ENCODE measurements around the gene CEPT1.
A peak's percentile ranks its signal among the peaks of the same experiment; 100 is the strongest.
"Not testable (repeated sequence)": the region's sequence is repeated elsewhere in the genome, so short reads cannot be mapped to it uniquely, and the experiment has no call there.

Gene CEPT1

DNA sequence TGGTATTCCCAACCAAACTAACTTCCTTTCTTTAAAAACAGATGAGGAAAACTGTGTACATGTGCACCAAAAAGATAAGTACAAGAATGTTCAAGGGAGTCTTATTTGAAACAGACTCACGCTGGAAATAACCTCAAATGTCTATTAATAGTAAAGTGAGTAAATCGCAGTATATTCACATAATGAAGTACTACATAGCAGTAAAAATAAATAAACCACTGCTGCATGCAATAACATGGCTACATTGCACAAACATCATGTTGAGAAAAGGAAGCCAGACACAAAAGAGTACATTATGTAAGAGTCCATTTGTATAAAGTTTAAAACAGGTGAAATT lies 65.7 kb downstream of the CEPT1 start:
- no peak for DNase-seq

DNA sequence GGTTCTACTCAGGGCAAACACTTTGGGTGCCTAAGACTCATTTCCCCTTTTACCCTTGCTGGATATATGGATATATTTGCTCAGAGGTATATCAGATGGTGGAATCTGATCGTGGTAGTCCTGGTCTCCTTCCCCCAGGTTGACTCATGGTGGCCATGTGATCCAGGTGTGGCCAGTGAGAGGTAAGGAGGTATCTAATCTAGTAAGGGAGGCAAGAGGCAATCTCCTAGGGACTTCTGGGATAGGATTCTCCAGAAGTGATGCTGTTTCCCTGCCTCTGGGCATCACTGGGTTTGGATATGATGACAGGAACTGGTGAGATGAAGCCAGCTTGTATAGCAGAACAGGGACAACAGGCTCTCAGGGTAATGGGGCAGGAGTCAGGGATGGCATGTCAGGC lies 68.9 kb downstream of the CEPT1 start:
- DNase-seq = no peak

DNA sequence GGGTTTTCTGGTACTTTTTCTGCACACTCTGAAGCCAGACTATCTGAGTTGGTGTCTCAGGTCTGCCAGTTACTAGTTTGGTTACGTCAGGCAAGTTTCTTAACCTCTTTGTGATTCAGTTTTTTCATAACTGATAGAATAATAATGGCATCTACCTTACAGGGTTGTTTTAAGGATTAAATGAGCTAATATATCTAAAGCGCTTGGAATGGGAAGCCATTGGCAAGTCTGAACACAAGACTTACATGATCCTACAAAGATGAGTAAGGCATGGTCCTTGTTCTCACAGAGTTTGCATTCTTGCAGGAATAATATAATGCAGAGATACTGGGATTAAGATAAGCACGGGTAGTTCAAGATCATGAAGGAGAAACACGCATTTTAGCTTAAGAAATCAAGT lies 69.6 kb downstream of the CEPT1 start:
- DNase-seq = no peak

DNA sequence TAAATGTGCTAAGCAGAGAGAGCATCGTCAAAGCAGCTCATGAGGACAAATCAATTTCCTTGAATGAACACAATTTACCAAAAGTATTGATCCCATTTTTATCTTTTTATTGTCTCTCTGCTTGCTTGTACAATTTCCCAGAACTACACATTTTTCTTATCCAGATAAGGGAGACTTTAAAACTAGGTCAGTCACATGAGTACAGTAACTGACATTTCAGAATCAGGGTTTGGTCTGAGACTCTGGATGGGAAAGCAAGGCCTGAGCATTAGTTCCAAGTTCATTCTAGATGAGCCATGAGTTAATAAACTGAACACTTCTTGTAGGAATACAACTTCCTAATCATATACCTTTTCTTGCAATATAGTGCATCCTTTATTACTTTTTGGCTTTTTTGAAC lies 71.9 kb downstream of the CEPT1 start:
- DNase-seq = no peak

DNA sequence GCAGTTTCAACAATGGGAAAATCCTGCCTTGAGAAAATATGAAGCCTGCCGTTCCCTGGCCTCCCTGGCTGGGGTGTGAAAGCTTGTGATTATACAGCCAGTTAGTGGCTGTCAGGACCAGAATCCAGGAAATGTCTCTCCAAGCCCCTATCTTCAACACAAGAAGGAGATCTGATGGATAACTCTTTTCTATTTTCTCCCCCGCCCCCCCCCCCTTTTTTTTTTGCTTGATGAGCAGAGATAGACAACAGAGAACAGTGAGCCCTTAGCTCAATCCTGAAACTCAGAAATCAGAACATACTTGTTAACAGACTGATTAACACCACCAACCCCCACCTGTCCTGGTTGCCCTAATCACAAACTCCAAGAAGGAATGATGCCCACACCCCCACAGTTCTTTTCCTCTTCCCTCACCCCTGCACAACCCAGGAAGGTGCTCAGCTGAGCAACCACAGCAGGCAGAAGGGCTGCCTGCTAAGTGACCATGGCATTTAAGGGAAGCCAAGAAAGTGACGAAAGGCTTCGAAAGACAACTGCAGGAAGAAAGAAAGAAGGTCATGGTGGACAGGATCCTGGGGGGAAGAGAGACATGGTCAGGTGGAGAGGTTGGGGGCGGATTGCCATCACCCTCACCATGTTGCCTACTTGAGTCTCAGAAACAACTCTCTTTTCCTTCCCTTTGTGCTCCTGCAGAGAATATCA lies 72.8 kb downstream of the CEPT1 start:
- DNase-seq = no peak

DNA sequence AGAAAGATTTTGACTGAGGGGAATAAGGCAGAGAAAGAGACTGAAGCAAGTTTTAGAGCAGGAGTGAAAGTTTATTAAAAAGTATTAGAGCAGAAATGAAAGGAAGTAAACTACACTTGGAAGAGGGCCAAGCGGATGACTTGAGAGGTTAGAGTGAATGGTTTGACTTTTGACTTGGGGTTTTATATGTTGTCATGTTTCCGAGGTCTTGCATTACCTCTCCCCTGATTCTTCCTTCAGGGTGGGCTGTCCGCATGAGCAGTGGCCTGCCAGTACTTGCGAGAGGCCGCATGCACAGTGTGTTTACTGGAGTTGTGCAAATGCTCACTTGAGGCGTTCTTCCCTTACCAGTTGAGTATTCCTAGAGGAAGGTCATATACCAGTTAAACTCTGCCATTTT lies 73.4 kb downstream of the CEPT1 start:
- no peak for DNase-seq

DNA sequence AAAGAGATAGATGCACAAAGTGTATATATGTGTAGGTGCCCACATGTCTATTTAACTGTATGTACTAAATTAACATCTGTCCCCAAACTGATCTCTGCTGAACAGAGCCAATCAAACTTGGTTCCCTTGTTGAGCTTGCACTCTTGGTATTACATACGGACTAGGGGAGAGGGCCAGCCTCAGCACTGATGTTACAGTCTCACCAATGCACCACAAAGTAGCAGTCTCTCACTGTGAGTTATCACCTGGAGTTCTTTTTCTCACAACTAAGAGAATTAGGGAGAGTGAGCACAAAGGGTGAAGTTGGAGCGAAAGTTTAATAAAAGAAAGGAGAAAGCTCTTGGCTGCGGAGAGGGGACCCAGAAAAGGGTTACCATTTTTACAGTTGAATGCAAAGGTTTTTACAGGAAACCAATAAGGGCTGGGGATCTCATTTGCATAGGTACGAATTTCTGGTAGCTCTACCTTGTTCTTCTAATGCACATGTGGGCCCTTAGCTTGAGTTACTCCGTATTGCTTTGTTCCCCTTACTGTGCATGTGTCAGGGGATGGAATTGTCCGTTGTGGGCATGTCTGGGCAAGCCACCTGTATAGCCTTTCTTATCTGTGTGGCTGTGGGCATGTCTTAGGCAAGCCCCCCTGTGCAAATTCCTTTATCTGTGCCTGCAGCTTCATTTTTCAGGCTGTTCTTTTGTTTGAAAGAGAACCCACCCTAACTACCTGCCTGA lies 74.2 kb downstream of the CEPT1 start:
- DNase-seq = no peak

DNA sequence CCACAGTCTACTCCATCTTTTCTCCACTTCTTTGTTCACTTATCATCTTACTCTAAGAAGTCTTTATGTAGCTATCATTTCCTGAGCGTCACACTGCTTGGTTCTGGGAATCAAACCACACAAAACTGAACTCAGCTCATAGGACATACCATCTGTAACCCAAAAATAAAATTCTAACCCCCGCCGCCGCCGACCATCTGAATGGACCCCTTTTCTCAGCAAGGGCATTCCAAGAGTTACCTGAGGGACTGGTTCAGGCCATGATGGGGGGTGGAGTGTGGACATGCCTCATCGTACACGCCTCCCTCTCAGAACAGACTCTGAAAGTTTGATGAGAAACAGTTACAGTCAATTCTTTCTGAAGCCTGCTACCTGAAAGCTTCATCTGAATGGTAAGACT lies 74.9 kb downstream of the CEPT1 start:
- no peak for DNase-seq

DNA sequence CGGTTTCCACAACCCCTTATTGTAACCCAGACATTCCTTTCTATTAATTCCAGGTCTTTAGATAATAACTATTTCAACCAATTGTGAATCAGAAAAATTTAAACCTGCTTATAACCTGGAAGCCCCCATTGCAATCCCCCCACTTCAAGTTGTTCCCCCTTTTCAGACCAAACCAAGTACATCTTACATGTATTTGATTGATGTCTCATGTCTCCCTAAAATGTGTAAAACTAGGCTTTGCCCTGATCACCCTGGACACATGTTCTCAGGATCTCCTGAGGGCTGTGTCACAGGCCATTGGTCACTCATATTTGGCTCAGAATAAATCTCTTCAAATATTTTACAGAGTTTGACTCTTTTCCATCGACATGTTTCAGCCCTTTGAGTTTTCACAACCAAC lies 75.3 kb downstream of the CEPT1 start:
- not testable (repeated sequence) for DNase-seq

DNA sequence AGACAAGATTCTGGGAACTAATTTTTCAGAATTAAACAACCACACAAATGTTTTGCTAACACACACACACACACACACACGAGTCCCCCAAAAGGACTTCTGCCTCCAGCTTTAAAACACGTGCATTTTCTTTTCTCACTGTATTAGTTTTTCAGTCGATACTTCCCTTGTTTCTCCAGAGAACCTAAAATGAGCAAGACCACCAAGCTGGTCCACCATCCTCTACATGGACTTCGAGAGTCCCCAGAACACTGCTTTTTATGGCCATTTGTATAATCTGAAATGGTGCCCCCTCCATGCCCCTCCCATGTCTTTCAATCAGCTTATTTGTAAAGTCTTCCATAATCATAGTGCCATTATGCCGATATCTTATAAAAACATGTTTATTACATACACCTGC lies 76.7 kb downstream of the CEPT1 start:
- DNase-seq = no peak

DNA sequence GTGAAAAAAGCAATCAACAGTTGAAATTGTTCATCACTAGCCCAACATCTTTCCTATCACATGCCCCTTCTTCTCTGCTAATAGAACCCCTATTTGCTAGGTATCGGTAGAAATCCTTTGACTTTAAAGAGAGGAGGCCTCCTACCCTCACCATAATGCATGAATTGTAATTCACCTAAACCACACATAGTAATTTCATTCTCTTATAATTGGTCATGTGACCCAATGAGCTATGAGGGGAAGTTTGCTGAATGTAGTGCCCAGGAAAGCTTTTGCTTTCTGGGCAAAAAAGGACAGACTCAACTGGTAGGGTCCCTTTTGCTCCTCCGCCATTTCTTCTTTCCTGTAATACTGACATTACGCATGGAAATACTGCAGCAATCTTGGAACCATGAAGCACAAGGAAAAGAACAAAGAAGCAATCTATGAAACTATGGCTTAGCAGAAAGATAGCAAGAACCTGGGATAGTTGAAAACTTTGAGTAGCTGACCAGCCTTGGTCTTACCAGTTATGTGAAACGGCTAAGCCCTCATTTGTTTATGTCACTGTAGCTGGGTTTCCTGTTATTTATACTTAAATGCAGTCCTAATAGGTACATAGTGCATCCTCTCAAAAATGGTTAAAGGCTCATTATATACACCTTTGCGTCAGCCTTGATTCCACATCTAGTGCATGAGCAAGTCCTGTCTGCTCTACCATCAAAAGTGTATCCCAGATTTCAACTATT lies 77.3 kb downstream of the CEPT1 start:
- DNase-seq = no peak

DNA sequence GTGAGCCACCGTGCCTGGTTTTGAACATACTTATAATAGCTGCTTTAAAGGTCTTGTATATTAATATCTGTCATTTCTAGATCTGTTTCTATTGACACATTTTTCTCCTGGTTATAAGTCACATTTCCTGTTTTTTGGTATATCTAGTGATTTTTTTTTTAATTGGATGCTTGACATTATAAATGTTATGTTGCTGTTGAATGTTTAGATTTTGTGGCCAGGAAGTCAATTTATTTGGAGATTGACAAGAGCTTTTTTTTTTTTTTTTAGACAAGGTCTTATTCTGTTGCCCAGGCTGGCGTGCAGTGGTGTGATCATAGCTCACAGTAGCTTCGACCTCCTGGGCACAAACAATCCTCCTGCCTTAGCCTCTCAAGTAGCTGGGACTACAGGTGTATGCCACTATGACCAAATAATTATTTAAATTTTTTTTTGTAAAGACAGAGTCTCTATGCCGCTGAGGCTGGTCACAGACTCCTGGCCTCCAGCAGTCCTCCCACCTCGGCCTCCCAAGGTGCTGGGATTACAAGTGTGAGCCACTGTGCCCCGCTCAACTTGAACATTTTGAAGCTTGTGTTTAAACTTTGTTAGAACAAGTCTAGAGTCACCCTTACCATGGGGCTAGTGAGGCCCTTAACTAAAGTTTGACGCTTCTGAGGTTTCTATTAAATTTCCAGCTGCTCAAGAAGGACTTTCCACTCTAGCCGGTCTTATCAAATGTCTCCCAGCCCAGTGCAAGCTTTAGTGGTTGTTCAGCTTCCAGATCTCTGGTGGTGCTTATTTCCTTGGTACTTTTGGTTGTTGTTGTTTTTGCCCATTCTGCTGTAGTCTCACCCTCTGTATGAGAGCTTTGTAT lies 78.9 kb downstream of the CEPT1 start:
- DNase-seq = no peak

DNA sequence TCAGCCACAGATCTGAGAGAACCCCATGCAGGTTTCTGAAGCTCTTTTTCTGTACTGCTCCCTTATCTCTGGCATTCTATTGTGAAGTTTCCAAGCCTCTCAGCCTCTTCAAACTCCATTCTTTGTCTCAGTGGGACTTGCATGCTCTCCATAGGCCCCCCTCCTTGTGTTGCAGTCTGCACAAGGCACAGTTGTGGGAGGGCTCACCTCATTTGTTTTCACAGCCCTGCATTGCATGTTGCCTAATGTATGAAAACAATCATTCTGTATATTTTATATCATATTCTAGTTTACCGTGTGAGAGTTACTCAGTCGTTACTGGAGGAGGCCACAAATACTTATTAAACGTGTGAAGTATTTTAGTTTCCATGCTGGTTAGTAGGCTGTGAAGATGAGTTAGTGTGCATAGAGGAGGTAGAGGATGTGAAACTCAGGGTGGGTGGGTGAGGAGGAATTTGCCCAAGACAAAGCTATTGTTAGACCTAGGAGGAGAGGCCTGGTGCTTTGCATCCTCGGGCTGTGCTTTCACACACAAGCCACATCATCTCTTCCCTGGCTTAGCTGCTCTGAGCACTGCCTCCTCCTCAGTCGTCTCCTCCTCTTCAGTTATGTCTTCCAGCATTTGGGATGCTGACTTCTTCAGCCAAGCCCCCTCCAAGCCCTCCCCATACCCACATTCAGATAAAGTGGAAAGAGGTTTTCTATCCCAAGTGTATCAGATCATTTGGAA lies 79.7 kb downstream of the CEPT1 start:
- DNase-seq = peak in 4 of 56 donors; percentile 7 to 18 (median 10)

DNA sequence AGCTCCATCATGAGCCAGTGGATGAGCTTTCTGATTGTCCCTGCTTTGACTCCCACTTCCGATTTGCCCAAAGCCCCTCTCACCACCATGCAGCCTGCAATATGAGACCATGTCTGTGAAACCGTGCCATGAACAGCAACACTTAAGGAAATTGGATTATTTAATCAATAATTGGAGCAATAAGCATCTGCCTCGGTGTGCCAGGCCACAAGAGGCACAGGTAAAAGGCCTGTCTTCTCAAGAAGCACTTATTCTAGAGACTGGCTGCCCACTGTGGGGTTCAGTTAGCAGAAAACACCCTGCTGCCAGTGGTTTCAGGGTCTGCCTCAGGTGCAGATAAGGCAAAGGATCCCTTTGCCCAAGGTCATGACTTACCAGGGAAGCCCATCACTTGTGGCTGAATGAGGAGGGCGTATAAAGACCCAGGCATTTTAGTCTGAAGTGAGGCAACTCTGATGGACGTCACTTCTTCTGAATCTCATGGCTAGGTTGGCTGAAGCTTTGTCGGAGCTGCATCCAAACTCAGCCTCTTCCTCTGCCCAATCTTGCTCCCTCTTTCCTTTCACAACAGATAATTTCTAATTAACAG lies 80.4 kb downstream of the CEPT1 start:
- DNase-seq = no peak

DNA sequence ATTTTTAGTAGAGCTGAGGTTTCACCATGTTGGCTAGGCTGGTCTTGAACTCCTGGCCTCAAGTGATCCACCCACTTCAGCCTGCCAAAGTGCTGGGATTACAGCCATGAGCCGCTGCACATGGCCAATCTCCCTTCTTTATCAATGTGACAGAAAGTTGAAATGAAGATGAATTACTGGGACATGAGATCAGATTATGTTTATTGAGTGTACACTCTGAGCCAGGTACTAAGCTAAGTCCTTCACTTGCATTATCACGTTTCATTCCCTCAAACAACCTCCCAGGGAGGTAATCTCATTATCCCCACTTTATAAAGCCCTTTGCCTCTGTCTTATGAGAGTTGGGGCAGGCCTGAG lies 81.2 kb downstream of the CEPT1 start:
- no peak for DNase-seq

DNA sequence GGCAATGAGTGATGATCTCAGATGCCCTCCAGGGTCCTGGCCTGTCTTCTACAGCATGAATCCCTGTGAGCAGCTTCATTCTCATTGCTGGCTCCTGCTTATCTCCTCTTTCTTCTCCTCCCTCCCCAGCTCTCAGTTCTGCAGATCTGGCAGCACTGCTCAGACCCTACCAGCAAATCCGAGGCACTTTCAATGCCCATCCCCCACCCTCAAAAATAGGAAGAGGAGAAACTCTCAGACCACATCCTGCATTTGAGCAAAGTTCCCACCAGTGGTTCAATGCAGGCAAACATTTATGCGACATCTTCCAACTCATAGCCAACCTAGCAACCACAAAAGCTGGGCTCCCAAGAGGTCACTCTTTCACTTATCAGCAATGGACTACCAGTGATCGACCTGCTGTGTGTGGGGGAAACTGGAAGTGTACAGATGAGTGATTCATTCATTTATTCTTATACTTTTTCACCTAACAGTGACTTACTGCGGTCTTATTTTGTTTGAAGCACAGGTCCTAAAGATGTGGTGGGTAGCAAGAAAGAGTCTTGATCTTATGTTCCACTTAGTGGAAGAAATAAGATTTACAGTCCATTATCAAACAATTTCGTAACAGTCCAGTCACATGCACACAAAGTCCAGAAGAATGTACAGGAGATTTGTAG lies 81.7 kb downstream of the CEPT1 start:
- peak in 1 of 56 donors; percentile 31 for DNase-seq

DNA sequence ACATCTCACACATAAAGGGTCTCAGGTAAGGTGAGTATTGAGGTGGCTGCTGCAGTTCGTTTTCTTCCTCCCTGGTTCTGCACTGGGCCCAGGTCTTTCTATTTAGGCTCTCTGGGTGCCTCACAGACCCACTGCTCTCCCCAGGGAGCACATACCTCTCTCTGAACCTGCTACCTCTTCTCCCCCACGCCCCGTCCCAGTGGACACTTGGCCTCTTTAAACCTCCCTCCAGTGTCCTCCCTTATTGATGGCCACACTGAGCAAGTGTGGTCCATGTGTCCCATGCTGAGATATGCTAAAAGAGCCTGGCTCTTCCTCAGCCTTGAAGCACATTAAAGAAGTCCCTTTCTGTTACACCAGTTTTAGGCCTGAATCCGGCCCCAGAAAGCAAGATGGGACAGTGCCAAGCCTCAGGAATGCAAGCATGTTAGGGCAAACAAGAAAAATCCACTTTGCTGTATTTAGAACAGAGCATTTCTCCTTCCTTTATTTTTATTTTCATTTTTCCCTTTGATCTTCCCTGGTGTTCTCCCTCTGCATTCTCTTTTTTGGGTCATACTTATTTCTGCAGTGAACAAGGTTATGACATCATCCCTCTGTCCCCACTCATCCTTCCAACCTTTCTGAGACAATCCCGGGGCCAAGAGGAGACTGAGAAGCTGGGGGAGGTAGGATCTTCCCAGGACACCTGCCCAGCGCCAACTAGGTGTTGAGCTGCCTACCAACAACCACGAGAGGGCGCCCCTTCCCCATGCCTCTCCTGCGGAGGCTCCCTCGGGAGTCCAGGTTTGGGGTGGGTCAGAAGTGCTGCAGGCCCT lies 82.5 kb downstream of the CEPT1 start:
- DNase-seq = peak in 49 of 56 donors; percentile 7 to 83 (median 43)

DNA sequence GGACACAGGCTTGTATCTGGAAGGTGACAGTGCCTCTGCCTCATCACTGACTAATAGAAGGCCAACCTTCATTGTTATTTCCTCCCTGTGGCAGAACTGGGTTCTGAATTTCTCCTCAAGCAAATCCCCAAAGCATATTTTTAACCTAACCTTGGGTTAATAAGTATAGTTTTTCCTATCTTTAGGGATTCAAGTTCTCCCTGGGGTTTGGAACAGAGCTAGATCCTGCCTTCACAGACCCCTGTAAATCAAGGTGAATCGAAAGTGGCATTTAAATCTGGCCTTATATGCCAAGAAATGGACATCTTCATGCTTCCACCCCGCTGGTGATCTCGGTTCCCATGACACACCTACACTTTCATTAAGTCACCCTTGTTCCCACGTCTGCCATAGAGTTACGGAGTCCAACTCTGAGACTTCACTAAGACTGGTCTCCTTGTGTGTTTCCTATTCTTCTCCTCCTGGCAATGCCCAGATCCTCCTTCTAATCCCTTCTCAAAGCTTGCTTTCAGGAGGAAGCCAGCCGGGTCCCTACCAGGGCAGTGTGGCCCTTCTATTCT lies 83.2 kb downstream of the CEPT1 start:
- no peak for DNase-seq

DNA sequence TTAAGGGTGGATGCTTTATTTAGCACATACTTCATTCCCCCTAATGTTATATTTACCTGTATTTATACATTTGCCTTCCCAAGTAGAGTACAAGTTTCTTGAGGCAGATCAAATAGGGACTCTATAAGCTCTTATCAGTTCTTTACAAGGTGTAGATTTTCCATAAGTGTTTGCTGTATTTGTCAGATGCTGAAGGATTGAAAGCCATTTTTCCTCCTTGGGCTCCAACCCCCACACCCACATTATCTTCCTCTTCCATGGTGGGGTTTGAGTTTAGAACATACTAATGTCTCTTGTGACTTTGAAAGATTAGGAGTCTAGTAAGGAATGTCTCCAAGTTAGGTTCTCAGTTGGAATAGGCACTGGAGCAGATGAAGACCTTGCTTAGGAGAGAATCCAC lies 85.1 kb downstream of the CEPT1 start:
- no peak for DNase-seq
